Mammary epithelial cell (primary cell): ENCODE measurements around the gene CAMTA1.

Experiments
- CTCF ChIP-seq, 2 donors: IDR thresholded peaks in 1 of 2; conservative IDR thresholded peaks in 1 of 2; 2 replicates each; pipeline ENCODE4 v1.5.1; 2011 to 2012; ENCODE audit warnings: inconsistent platforms in 2 of 2, low read length in 2 of 2, mild to moderate bottlenecking in 2 of 2, control low read depth in 1 of 2, low read depth in 1 of 2; ENCODE audit not compliant: insufficient read depth in 1 of 2; ENCODE audit errors: extremely low read depth in 1 of 2
- EZH2 ChIP-seq: IDR thresholded peaks from 2 replicates; pipeline ENCODE4 v1.6.1; 2012; ENCODE audit warnings: low read length, inconsistent platforms, borderline replicate concordance

GRCh38 chr1:7562729-7563605 is 777.7 kb downstream of the CAMTA1 start:
- TF ChIP-seq CTCF (conservative IDR thresholded peaks at IDR 0.05 in 1 of 2, IDR thresholded peaks at IDR 0.05 in 1 of 2; ENCODE audit: extremely low read depth in 1 of 2, insufficient read depth in 1 of 2, low read depth in 1 of 2, low read length in 2 of 2) (no peak), EZH2 (no peak)
